ENCODE measurements around the gene S100A7. TPM values are rescaled to one million over a fixed set of nuclear protein-coding genes. Genes with fewer than 3 reads are reported as not detected.

The S100A7 gene
- 10 to 100 TPM in 1 of 4 donors, not detected in 3; 22.9 TPM for total RNA-seq

- TF ChIP-seq POLR2A (IDR thresholded peaks at IDR 0.05) (no peak), EP300 (IDR thresholded peaks at IDR 0.05) (no peak)
- TF ChIP-seq, protein P1, sequence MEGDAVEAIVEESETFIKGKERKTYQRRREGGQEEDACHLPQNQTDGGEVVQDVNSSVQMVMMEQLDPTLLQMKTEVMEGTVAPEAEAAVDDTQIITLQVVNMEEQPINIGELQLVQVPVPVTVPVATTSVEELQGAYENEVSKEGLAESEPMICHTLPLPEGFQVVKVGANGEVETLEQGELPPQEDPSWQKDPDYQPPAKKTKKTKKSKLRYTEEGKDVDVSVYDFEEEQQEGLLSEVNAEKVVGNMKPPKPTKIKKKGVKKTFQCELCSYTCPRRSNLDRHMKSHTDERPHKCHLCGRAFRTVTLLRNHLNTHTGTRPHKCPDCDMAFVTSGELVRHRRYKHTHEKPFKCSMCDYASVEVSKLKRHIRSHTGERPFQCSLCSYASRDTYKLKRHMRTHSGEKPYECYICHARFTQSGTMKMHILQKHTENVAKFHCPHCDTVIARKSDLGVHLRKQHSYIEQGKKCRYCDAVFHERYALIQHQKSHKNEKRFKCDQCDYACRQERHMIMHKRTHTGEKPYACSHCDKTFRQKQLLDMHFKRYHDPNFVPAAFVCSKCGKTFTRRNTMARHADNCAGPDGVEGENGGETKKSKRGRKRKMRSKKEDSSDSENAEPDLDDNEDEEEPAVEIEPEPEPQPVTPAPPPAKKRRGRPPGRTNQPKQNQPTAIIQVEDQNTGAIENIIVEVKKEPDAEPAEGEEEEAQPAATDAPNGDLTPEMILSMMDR (IDR thresholded peaks at IDR 0.05): no peak
- Histone ChIP-seq H3K4me1 (peaks cover 0 to under 1% (median 0%) of the 10 kb centered on the region in 4 donors), H3K27me3 (no peaks in the 10 kb centered on the region), H3K9me3 (no peaks in the 10 kb centered on the region), H3K4me3 (no peak within 1 kb of the TSS), H3K27ac (no peak within 1 kb of the TSS), H3K36me3 (no peaks in the 10 kb centered on the region)
- no peak for DNase-seq (ENCODE audit: low spot score in 2 of 2)
- WGBS, 2 donors: 81 to 85% methylated on average over 4 of the region's 4 CpGs
Observed at GRCh38 chr1:153460551-153460950, at the start of gene S100A7. Gene S100A7 (minus strand): TSS chr1:153460651. CDS start chr1:153459013, 1,638 bp downstream.

DNA sequence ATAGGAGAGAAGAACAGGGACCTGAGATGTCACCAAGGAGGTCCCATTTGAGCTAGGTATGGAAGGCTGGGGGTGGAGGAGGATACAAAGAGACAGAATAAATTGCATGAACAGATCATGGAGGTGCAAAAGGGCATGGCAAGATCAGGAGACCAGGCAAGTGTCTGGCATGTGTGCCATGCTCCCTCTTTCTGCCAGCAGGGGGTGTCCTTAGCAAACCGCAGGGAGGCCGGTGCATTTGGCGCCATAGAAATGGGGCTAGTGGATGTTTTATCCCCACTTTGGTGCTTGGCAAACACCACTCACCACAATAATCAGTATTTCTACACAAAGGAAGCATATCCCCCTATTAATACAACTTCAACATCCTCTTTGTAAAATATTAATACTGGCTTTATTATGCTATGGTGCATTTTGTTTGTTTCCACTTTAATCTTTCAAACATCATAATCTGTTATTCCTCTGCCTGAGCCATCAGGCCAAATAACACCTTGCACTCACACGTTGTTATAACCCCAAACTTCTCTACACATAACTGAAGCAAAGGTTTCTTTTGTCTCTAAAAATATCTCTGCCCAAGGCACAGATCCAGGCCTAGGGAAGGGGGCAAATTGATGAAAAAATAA is 49.4 kb upstream of the S100A7 start:
- no peak overlapping the region for H3K27ac ChIP-seq
- H3K36me3 ChIP-seq: no peaks in the 10 kb centered on the region
- H3K4me1 ChIP-seq: peaks cover 0 to 36% (median 29%) of the 10 kb centered on the region in 4 donors
- peak in 1 of 2 donors; percentile 38 for DNase-seq (ENCODE audit: low spot score in 2 of 2)
- WGBS, 2 donors: 63% methylated on average over 4 of the region's 4 CpGs
- TF ChIP-seq, protein P1 (IDR thresholded peaks at IDR 0.05): peak; percentile 29 to 57 (median 38)
- no peak for TF ChIP-seq POLR2A (IDR thresholded peaks at IDR 0.05)
- H3K4me3 ChIP-seq: no peak overlapping the region
- H3K9me3 ChIP-seq: no peaks in the 10 kb centered on the region
- H3K27me3 ChIP-seq: no peaks in the 10 kb centered on the region

GRCh38 chr1:153509036-153509435 is 48.6 kb upstream of the S100A7 start:
- H3K27ac ChIP-seq: no peak overlapping the region
- no peak for TF ChIP-seq EP300 (IDR thresholded peaks at IDR 0.05)
- 94 to 99% methylated on average over 3 of the region's 3 CpGs for WGBS, 2 donors

GRCh38 chr1:153507926-153508583 is 47.6 kb upstream of the S100A7 start:
- H3K4me1 ChIP-seq: peaks cover 0 to 36% (median 29%) of the 10 kb centered on the region in 4 donors
- no peaks in the 10 kb centered on the region for H3K9me3 ChIP-seq
- no peaks in the 10 kb centered on the region for H3K27me3 ChIP-seq
- H3K36me3 ChIP-seq: no peaks in the 10 kb centered on the region
- TF ChIP-seq, protein P1 (IDR thresholded peaks at IDR 0.05): no peak
- TF ChIP-seq EP300 (IDR thresholded peaks at IDR 0.05): no peak
- TF ChIP-seq POLR2A (IDR thresholded peaks at IDR 0.05): no peak
- WGBS, 2 donors: 86 to 88% methylated on average over 11 of the region's 11 CpGs
- no peak overlapping the region for H3K4me3 ChIP-seq
- peak overlapping the region; percentile 9 to 91 (median 74) for H3K27ac ChIP-seq
- DNase-seq (ENCODE audit: low spot score in 2 of 2): no peak

More at GRCh38 chr1:153509036-153509435, 48.6 kb upstream of the S100A7 start:
- Histone ChIP-seq H3K27me3 (no peaks in the 10 kb centered on the region), H3K9me3 (no peaks in the 10 kb centered on the region), H3K4me3 (no peak overlapping the region), H3K4me1 (peaks cover 0 to 36% (median 29%) of the 10 kb centered on the region in 4 donors), H3K36me3 (no peaks in the 10 kb centered on the region)
- DNase-seq (ENCODE audit: low spot score in 2 of 2): no peak

GRCh38 chr1:153506831-153507413 is 46.5 kb upstream of the S100A7 start:
- Histone ChIP-seq H3K4me1 (peaks cover 0 to 36% (median 29%) of the 10 kb centered on the region in 4 donors), H3K27ac (peak overlapping the region; percentile 9 to 91 (median 74)), H3K27me3 (no peaks in the 10 kb centered on the region), H3K4me3 (no peak overlapping the region), H3K36me3 (no peaks in the 10 kb centered on the region), H3K9me3 (no peaks in the 10 kb centered on the region)
- DNase-seq (ENCODE audit: low spot score in 2 of 2): peak; percentile 70 to 87
- WGBS, 2 donors: 19 to 34% methylated on average over 7 of the region's 7 CpGs
- TF ChIP-seq, protein P1 (IDR thresholded peaks at IDR 0.05): no peak
- TF ChIP-seq POLR2A (IDR thresholded peaks at IDR 0.05) (no peak), EP300 (IDR thresholded peaks at IDR 0.05) (peak in 1 of 2 donors; percentile 89)
